HG03095 (cell line): ENCODE measurements around the gene KLK12.

Experiments used
- ATAC-seq: cut with Tn5 transposase; IDR thresholded peaks from one replicate; pipeline ENCODE4 v1.9.1; 2021; ENCODE audit warnings: moderate library complexity; ENCODE audit not compliant: unreplicated experiment

Gene KLK12

GRCh38 chr19:51034704-51035103, at the start of gene KLK12:
Gene KLK12 (minus strand): TSS chr19:51035002. CDS start chr19:51034621, 381 bp downstream.
- no peak for ATAC-seq

GRCh38 chr19:51084505-51084904, 49.7 kb upstream of the KLK12 start:
- ATAC-seq = no peak

GRCh38 chr19:51083783-51084182, 49.0 kb upstream of the KLK12 start:
- ATAC-seq = no peak

- no peak for ATAC-seq
Measured at GRCh38 chr19:51083181-51083580, 48.4 kb upstream of the KLK12 start.

GRCh38 chr19:51082611-51083010, 47.8 kb upstream of the KLK12 start, which contains the start of gene KLK14:
Gene KLK14 (minus strand): TSS chr19:51082887. CDS start chr19:51082614, 273 bp downstream.
- ATAC-seq = no peak

- no peak for ATAC-seq
Measured at GRCh38 chr19:51081476-51081875, 46.7 kb upstream of the KLK12 start.

GRCh38 chr19:51079481-51080110, 44.8 kb upstream of the KLK12 start:
- ATAC-seq = no peak

GRCh38 chr19:51078731-51079130, 43.9 kb upstream of the KLK12 start:
- no peak for ATAC-seq

- ATAC-seq = no peak
Measured at GRCh38 chr19:51078104-51078503, 43.3 kb upstream of the KLK12 start.

GRCh38 chr19:51076631-51077213, 41.9 kb upstream of the KLK12 start:
- no peak for ATAC-seq

- ATAC-seq = no peak
Measured at GRCh38 chr19:51075998-51076397, 41.2 kb upstream of the KLK12 start.

- ATAC-seq = no peak
Measured at GRCh38 chr19:51071095-51071405, 36.2 kb upstream of the KLK12 start.

GRCh38 chr19:51070334-51071094, 35.7 kb upstream of the KLK12 start:
- ATAC-seq = no peak

- ATAC-seq = no peak
Measured at GRCh38 chr19:51066393-51067186, 31.8 kb upstream of the KLK12 start.

GRCh38 chr19:51065221-51065960, 30.6 kb upstream of the KLK12 start:
- ATAC-seq = no peak

GRCh38 chr19:51064534-51065220, 29.9 kb upstream of the KLK12 start, which contains the start of gene KLK13:
Gene KLK13 (minus strand): TSS chr19:51065092. CDS start chr19:51065067, 25 bp downstream.
- no peak for ATAC-seq

GRCh38 chr19:51063664-51064063, 28.9 kb upstream of the KLK12 start:
- ATAC-seq = no peak

GRCh38 chr19:51060973-51061372, 26.2 kb upstream of the KLK12 start:
- ATAC-seq = no peak

- no peak for ATAC-seq
Measured at GRCh38 chr19:51060336-51060735, 25.5 kb upstream of the KLK12 start.

GRCh38 chr19:51059715-51060114, 24.9 kb upstream of the KLK12 start:
- ATAC-seq = no peak
